Prostate gland (tissue), 2 donors: ENCODE results near the gene HOXA11. TPM values are rescaled to one million over a fixed set of nuclear protein-coding genes. Genes with fewer than 3 reads are reported as not detected.

Source experiments
- DNase-seq: peaks from one replicate; pipeline ENCODE4 v3.0.0-alpha.2; 2019; ENCODE audit warnings: low spot score
- H3K27ac ChIP-seq, 2 donors: fragments of 200-600 bp; sonication (generic); 2 replicates each; pipeline ENCODE4 v1.5.1; 2017 to 2019
- H3K27me3 ChIP-seq: fragments of 200-600 bp; sonication (generic); replicated peaks from 2 replicates; pipeline ENCODE4 v1.5.1; 2019; ENCODE audit not compliant: insufficient read depth
- H3K36me3 ChIP-seq, 2 donors: fragments of 200-600 bp; sonication (generic); 1 replicate in 1 of 2; 2 replicates in 1 of 2; pipeline versions ENCODE4 v1.5.1 to v1.8.1; 2017 to 2019
- H3K4me1 ChIP-seq: fragments of 200-600 bp; sonication (generic); replicated peaks from 2 replicates; pipeline ENCODE4 v1.5.1; 2019
- H3K4me3 ChIP-seq, 2 donors: fragments of 200-600 bp; sonication (generic); 2 replicates each; pipeline ENCODE4 v1.5.1; 2017 to 2019
- H3K9me3 ChIP-seq: fragments of 200-600 bp; sonication (generic); 2 replicates; pipeline ENCODE4 v1.5.1; 2017
- POLR2A ChIP-seq: fragments of 450-650 bp; IDR thresholded peaks from one replicate; pipeline ENCODE4 v1.6.1; 2016; ENCODE audit warnings: antibody characterized with exemption, mild to moderate bottlenecking
- POLR2AphosphoS5 ChIP-seq: sonication (generic); formaldehyde crosslinking; IDR thresholded peaks from one replicate; pipeline ENCODE4 v1.6.1; 2017; ENCODE audit warnings: antibody characterized with exemption
- WGBS: methylation state at CpG from one replicate; pipeline ENCODE4 v1.1.5; 2018; 5-methylcytosine and 5-hydroxymethylcytosine counted together
- intact Hi-C: fragments of 100-400 bp; cut with DNase I; formaldehyde crosslinking; loops from one replicate; pipeline ENCODE4 v1.14.2; 2022
- total RNA-seq, 2 donors: library from RNA; depleted of rRNA; stranded (reverse); fragments of >200 nt; gene quantifications; one replicate each; pipeline ENCODE4 v1.1.0, GENCODE V29; 2016
- TF ChIP-seq, protein P1 (sequence below), 4 experiments: fragments of 200-600 bp in 2 of 4; fragments of 450-650 bp in 2 of 4; sonication (generic) in 2 of 4; IDR thresholded peaks; 1 replicate in 3 of 4; 2 replicates in 1 of 4; pipeline ENCODE4 v1.5.1; 2016 to 2019; ENCODE audit warnings: antibody characterized with exemption in 4 of 4, mild to moderate bottlenecking in 2 of 4, moderate library complexity in 2 of 4

The HOXA11 gene
- total RNA-seq, 2 donors from 2014 or later, result 8.5 to 9.8 TPM

- Histone ChIP-seq H3K27me3 (no peaks in the 10 kb centered on the region), H3K36me3 (no peaks in the 10 kb centered on the region), H3K4me3 (peak overlapping the region; percentile 62 to 90), H3K9me3 (no peaks in the 10 kb centered on the region), H3K4me1 (no peaks in the 10 kb centered on the region), H3K27ac (peak overlapping the region; percentile 96 to 97)
- no peak for DNase-seq
- WGBS, result 29% methylated on average over 35 of the region's 39 CpGs
- TF ChIP-seq, protein P1, sequence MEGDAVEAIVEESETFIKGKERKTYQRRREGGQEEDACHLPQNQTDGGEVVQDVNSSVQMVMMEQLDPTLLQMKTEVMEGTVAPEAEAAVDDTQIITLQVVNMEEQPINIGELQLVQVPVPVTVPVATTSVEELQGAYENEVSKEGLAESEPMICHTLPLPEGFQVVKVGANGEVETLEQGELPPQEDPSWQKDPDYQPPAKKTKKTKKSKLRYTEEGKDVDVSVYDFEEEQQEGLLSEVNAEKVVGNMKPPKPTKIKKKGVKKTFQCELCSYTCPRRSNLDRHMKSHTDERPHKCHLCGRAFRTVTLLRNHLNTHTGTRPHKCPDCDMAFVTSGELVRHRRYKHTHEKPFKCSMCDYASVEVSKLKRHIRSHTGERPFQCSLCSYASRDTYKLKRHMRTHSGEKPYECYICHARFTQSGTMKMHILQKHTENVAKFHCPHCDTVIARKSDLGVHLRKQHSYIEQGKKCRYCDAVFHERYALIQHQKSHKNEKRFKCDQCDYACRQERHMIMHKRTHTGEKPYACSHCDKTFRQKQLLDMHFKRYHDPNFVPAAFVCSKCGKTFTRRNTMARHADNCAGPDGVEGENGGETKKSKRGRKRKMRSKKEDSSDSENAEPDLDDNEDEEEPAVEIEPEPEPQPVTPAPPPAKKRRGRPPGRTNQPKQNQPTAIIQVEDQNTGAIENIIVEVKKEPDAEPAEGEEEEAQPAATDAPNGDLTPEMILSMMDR (IDR thresholded peaks at IDR 0.05), result peak in 1 of 4 experiments; percentile 4
- TF ChIP-seq POLR2A, result no peak
- intact Hi-C loops, result no loop called here
These were observed 2.0 kb downstream of the HOXA11 start for GRCh38 chr7:27182861-27183681.

DNA sequence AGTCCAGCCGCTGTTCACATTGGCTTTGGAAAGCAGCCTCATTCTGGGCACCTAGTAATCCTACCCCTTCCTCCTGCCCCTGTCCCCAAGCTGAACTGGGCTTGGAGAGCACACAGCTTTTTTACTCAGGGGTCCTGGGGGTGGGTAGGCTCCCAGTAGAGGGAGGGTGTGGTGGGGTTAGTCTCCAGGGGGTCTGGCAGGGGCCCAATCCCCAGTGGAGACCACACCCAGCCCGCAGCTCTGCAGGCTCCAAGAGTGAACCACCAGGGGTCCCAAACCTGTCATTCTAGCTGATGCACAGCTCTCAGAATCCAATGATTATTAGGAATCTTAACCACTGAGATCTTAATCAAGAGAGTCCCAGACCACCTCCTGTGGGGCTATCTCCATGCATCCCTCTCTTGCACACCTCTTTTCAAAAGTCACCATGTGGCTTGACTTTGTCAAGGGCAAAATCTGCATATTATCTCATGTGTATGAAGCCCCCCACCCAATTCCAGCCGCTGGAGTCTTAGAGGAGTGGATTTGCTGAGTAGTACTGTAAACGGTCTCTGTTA lies 2.7 kb downstream of the HOXA11 start:
- WGBS, result 70% methylated on average over 4 of the region's 4 CpGs
- DNase-seq, result no peak
- H3K4me1 ChIP-seq, result no peaks in the 10 kb centered on the region
- H3K4me3 ChIP-seq, result no peak overlapping the region
- H3K36me3 ChIP-seq, result no peaks in the 10 kb centered on the region
- intact Hi-C loops, result no loop called here
- peak overlapping the region; percentile 96 to 97 for H3K27ac ChIP-seq
- no peaks in the 10 kb centered on the region for H3K9me3 ChIP-seq
- TF ChIP-seq POLR2A (no peak), POLR2AphosphoS5 (no peak)
- TF ChIP-seq, protein P1 (IDR thresholded peaks at IDR 0.05), result peak in 1 of 4 experiments; percentile 1
- no peaks in the 10 kb centered on the region for H3K27me3 ChIP-seq

DNA sequence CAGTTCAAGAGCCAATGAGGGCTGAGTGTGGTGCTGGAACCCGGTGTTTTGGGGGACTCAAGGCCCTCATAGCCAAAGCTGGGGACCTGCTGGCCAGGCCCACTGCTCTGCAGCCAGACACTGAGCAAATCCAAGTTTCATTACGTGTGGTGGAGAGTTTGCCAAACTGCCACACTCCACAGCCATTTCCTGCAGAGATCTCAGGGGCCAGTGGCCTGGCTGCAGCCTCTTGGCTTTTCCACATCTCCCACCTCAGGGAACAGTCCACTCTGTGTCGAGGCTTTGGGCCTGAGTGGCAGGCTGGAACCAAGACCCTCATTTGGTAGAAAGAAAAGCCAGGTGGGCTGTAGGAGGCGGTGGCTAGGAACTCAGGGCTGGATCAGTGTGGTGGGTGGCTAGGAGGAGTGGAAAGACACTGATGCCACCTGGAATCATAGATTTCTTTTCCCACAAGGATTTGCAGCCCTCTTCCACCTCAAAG lies 3.2 kb downstream of the HOXA11 start:
- Histone ChIP-seq H3K27ac (peak overlapping the region; percentile 96 to 97), H3K36me3 (no peaks in the 10 kb centered on the region), H3K4me3 (no peak overlapping the region), H3K27me3 (no peaks in the 10 kb centered on the region), H3K9me3 (no peaks in the 10 kb centered on the region), H3K4me1 (no peaks in the 10 kb centered on the region)
- intact Hi-C loops, result no loop called here
- no peak for DNase-seq
- TF ChIP-seq POLR2AphosphoS5 (no peak), POLR2A (no peak)
- TF ChIP-seq, protein P1 (IDR thresholded peaks at IDR 0.05), result no peak
- WGBS, result 72% methylated on average over 4 of the region's 4 CpGs

GRCh38 chr7:27180431-27181420 lies 4.3 kb downstream of the HOXA11 start:
- Histone ChIP-seq H3K27ac (peak overlapping the region; percentile 96), H3K4me3 (peak overlapping the region; percentile 61 to 80), H3K4me1 (no peaks in the 10 kb centered on the region), H3K9me3 (no peaks in the 10 kb centered on the region), H3K27me3 (no peaks in the 10 kb centered on the region), H3K36me3 (no peaks in the 10 kb centered on the region)
- 57% methylated on average over 12 of the region's 12 CpGs for WGBS
- TF ChIP-seq POLR2A, result no peak
- intact Hi-C loops, result no loop called here
- no peak for DNase-seq
